ENCODE measurements around the gene SHANK1.

DNA sequence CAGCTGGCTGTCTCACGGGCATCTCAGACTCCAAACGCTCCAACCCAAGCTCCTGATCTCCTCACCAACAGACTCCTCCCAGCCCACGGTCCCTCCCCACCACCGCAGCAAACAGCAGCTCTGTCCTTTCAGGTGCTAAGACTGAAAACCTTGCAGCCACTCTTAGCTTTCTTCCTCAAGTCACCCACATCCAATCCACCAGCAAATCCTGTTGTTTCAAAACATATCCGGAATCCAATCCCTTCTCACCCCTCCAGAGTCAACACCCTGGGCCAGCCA, 49.6 kb downstream of the SHANK1 start:
- TF ChIP-seq EZH2 (IDR thresholded peaks at IDR 0.05; ENCODE audit: borderline replicate concordance, low read length), result no peak
- TF ChIP-seq, protein P1, sequence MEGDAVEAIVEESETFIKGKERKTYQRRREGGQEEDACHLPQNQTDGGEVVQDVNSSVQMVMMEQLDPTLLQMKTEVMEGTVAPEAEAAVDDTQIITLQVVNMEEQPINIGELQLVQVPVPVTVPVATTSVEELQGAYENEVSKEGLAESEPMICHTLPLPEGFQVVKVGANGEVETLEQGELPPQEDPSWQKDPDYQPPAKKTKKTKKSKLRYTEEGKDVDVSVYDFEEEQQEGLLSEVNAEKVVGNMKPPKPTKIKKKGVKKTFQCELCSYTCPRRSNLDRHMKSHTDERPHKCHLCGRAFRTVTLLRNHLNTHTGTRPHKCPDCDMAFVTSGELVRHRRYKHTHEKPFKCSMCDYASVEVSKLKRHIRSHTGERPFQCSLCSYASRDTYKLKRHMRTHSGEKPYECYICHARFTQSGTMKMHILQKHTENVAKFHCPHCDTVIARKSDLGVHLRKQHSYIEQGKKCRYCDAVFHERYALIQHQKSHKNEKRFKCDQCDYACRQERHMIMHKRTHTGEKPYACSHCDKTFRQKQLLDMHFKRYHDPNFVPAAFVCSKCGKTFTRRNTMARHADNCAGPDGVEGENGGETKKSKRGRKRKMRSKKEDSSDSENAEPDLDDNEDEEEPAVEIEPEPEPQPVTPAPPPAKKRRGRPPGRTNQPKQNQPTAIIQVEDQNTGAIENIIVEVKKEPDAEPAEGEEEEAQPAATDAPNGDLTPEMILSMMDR (IDR thresholded peaks at IDR 0.05; ENCODE audit: low read length), result no peak

Measured in OCI-LY1 (cell line).